GM23248 (cell line): ENCODE data around the gene ADAM12. TPM values are rescaled to one million over a fixed set of nuclear protein-coding genes. Genes with fewer than 3 reads are reported as not detected.

Source experiments
- DNase-seq: peaks from one replicate; pipeline ENCODE4 v3.0.0-alpha.2; 2015
- H2AFZ ChIP-seq: fragments of 200-600 bp; sonication (generic); 2 replicates; pipeline ENCODE4 v1.6.1; 2016; ENCODE audit warnings: antibody characterized with exemption
- H3F3A ChIP-seq: fragments of 200-600 bp; sonication (generic); 2 replicates; pipeline ENCODE4 v1.6.1; 2016; ENCODE audit warnings: mild to moderate bottlenecking, antibody characterized with exemption, mixed run types; ENCODE audit not compliant: insufficient read depth
- H3K27ac ChIP-seq: fragments of 200-600 bp; sonication (generic); 2 replicates; pipeline ENCODE4 v1.5.1; 2016; ENCODE audit warnings: mild to moderate bottlenecking
- H3K27me3 ChIP-seq: fragments of 200-600 bp; sonication (generic); replicated peaks from 2 replicates; pipeline ENCODE4 v1.6.1; 2016; ENCODE audit warnings: mild to moderate bottlenecking; ENCODE audit not compliant: insufficient read depth
- H3K36me3 ChIP-seq: fragments of 200-600 bp; sonication (generic); 2 replicates; pipeline ENCODE4 v1.6.1; 2016; ENCODE audit warnings: low read depth, mild to moderate bottlenecking
- H3K4me1 ChIP-seq: fragments of 200-600 bp; sonication (generic); 2 replicates; pipeline ENCODE4 v1.6.1; 2016; ENCODE audit warnings: mild to moderate bottlenecking; ENCODE audit not compliant: insufficient read depth
- H3K4me2 ChIP-seq: fragments of 200-600 bp; sonication (generic); one replicate; pipeline ENCODE4 v1.6.1; 2016; ENCODE audit warnings: mild to moderate bottlenecking; ENCODE audit not compliant: unreplicated experiment
- H3K4me3 ChIP-seq: fragments of 200-600 bp; sonication (generic); 2 replicates; pipeline ENCODE4 v1.5.1; 2016; ENCODE audit warnings: mild to moderate bottlenecking
- H3K79me2 ChIP-seq: fragments of 200-600 bp; sonication (generic); 2 replicates; pipeline ENCODE4 v1.6.1; 2016; ENCODE audit warnings: mild to moderate bottlenecking; ENCODE audit not compliant: insufficient read depth
- H3K9ac ChIP-seq: fragments of 200-600 bp; sonication (generic); 2 replicates; pipeline ENCODE4 v1.6.1; 2016; ENCODE audit warnings: mild to moderate bottlenecking
- H3K9me2 ChIP-seq: fragments of 200-600 bp; sonication (generic); 2 replicates; pipeline ENCODE4 v1.6.1; 2016; ENCODE audit warnings: mixed run types, mild to moderate bottlenecking, moderate library complexity; ENCODE audit not compliant: insufficient read depth
- H3K9me3 ChIP-seq: fragments of 200-600 bp; sonication (generic); one replicate; pipeline ENCODE4 v1.6.1; 2017; ENCODE audit warnings: low read depth
- H4K20me1 ChIP-seq: fragments of 200-600 bp; sonication (generic); 2 replicates; pipeline ENCODE4 v1.6.0; 2016; ENCODE audit not compliant: insufficient read depth
- EZH2 ChIP-seq: fragments of 200-600 bp; sonication (generic); IDR thresholded peaks from 2 replicates; pipeline ENCODE4 v1.6.1; 2018; ENCODE audit warnings: antibody characterized with exemption, mild to moderate bottlenecking; ENCODE audit not compliant: insufficient read depth, poor library complexity, severe bottlenecking
- EZH2phosphoT487 ChIP-seq: fragments of 200-600 bp; sonication (generic); IDR thresholded peaks from 2 replicates; pipeline ENCODE4 v1.6.1; 2018; ENCODE audit warnings: antibody characterized with exemption, moderate library complexity, mild to moderate bottlenecking, low read depth; ENCODE audit not compliant: insufficient read depth
- WGBS, 2 experiments: methylation state at CpG; one replicate each; pipeline ENCODE4 v1.1.6; 2015 to 2017; ENCODE audit warnings: low lambda C conversion rate in 2 of 2, low coverage in 1 of 2; ENCODE audit errors: missing lambda C conversion rate in 2 of 2; 5-methylcytosine and 5-hydroxymethylcytosine counted together
- in situ Hi-C: fragments of 300-500 bp; cut with MboI; formaldehyde crosslinking; loops from 2 replicates; pipeline ENCODE4 v1.15.0; 2020
- polyA plus RNA-seq: library from polyadenylated mRNA; unstranded; fragments of >200 nt; fragmentation: Nextera tagmentation; extraction: Ambion mirVana; gene quantifications from 2 replicates; pipeline ENCODE4 v1.2.1, GENCODE V29; 2016
- total RNA-seq: library from RNA; depleted of rRNA; stranded (reverse); fragments of >200 nt; shearing (Covaris generic); gene quantifications from 2 replicates; pipeline ENCODE4 v1.2.3, GENCODE V29; 2014

Gene ADAM12
- total and polyA plus RNA-seq, 2 experiments from 2014 or later: 58.4 to 127 TPM

- in situ Hi-C loops: no loop called here
- Histone ChIP-seq H3K9ac (no peak overlapping the region), H3K27me3 (no peaks in the 10 kb centered on the region), H3K9me2 (no peaks in the 10 kb centered on the region), H3K4me2 (no peak overlapping the region), H4K20me1 (no peaks in the 10 kb centered on the region), H3K36me3 (no peaks in the 10 kb centered on the region), H3K9me3 (no peaks in the 10 kb centered on the region), H3K27ac (no peak overlapping the region), H3F3A (peaks cover 50% of the 10 kb centered on the region), H2AFZ (no peak overlapping the region), H3K79me2 (peaks cover 75% of the 10 kb centered on the region), H3K4me3 (no peak overlapping the region), H3K4me1 (peaks cover 45% of the 10 kb centered on the region)
- WGBS, 2 experiments: 98% methylated on average over 20 of the region's 20 CpGs
- TF ChIP-seq EZH2: no peak
- TF ChIP-seq EZH2phosphoT487: no peak
- DNase-seq: no peak
Measured at GRCh38 chr10:126224967-126225671, 163.2 kb downstream of the ADAM12 start.

GRCh38 chr10:126223512-126224067 lies 164.7 kb downstream of the ADAM12 start:
- no peaks in the 10 kb centered on the region for H3K36me3 ChIP-seq
- no peak for DNase-seq
- H3K27me3 ChIP-seq: no peaks in the 10 kb centered on the region
- peak overlapping the region; percentile 67 for H3K4me2 ChIP-seq
- peak overlapping the region; percentile 68 for H3K9ac ChIP-seq
- peaks cover 75% of the 10 kb centered on the region for H3K79me2 ChIP-seq
- no peaks in the 10 kb centered on the region for H4K20me1 ChIP-seq
- H3K4me3 ChIP-seq: no peak overlapping the region
- H3K9me2 ChIP-seq: no peaks in the 10 kb centered on the region
- peaks cover 36% of the 10 kb centered on the region for H3K4me1 ChIP-seq
- TF ChIP-seq EZH2 (no peak), EZH2phosphoT487 (no peak)
- H2AFZ ChIP-seq: no peak overlapping the region; the same call in 1 of the 2 replicates
- peaks cover 45% of the 10 kb centered on the region for H3F3A ChIP-seq
- peak overlapping the region; percentile 81 for H3K27ac ChIP-seq
- H3K9me3 ChIP-seq: no peaks in the 10 kb centered on the region
- 92% methylated on average over 10 of the region's 10 CpGs for WGBS, 2 experiments
- in situ Hi-C loops: no loop called here

GRCh38 chr10:126222736-126223511 lies 165.4 kb downstream of the ADAM12 start:
- Histone ChIP-seq H3K9ac (peak overlapping the region; percentile 68), H3K79me2 (peaks cover 76% of the 10 kb centered on the region), H3K9me3 (no peaks in the 10 kb centered on the region), H3F3A (peaks cover 43% of the 10 kb centered on the region), H3K4me1 (peaks cover 29% of the 10 kb centered on the region), H3K36me3 (no peaks in the 10 kb centered on the region), H3K4me2 (peak overlapping the region; percentile 67), H3K27ac (peak overlapping the region; percentile 81), H3K27me3 (no peaks in the 10 kb centered on the region), H4K20me1 (no peaks in the 10 kb centered on the region), H2AFZ (peak overlapping the region; percentile 31), H3K9me2 (no peaks in the 10 kb centered on the region), H3K4me3 (peak overlapping the region; percentile 29; the same call in 1 of the 2 replicates)
- in situ Hi-C loops: no loop called here
- DNase-seq: peak; percentile 87
- no peak for TF ChIP-seq EZH2phosphoT487
- TF ChIP-seq EZH2: no peak
- 11 to 16% methylated on average over 4 of the region's 4 CpGs for WGBS, 2 experiments

- TF ChIP-seq EZH2phosphoT487 (no peak), EZH2 (no peak)
- Histone ChIP-seq H3K27ac (peak overlapping the region; percentile 81), H3K36me3 (no peaks in the 10 kb centered on the region), H3K27me3 (no peaks in the 10 kb centered on the region), H3K9me3 (no peaks in the 10 kb centered on the region), H3F3A (peaks cover 40% of the 10 kb centered on the region), H2AFZ (no peak overlapping the region), H3K9me2 (no peaks in the 10 kb centered on the region), H3K4me2 (no peak overlapping the region), H3K4me1 (peaks cover 19% of the 10 kb centered on the region), H3K9ac (no peak overlapping the region), H3K4me3 (no peak overlapping the region), H4K20me1 (no peaks in the 10 kb centered on the region), H3K79me2 (peaks cover 76% of the 10 kb centered on the region)
- in situ Hi-C loops: no loop called here
- no peak for DNase-seq
- 98 to 99% methylated on average over 5 of the region's 5 CpGs for WGBS, 2 experiments
Measured at GRCh38 chr10:126221874-126222273, 166.4 kb downstream of the ADAM12 start.
